GM23338 (cell line): ENCODE results near the gene SDE2. TPM values are rescaled to one million over a fixed set of nuclear protein-coding genes. Genes with fewer than 3 reads are reported as not detected.
A peak's percentile ranks its signal among the peaks of the same experiment; 100 is the strongest.
"Not testable (repeated sequence)": the region's sequence is repeated elsewhere in the genome, so short reads cannot be mapped to it uniquely, and the experiment has no call there.

Experiments
- ATAC-seq: fragments of 200-7000 bp; cut with Tn5 transposase; 3 replicates; pipeline ENCODE4 v1.9.1; 2020
- DNase-seq: peaks from one replicate; pipeline ENCODE4 v3.0.0-alpha.2; 2015; ENCODE audit warnings: low spot score
- H2AFZ ChIP-seq: fragments of 200-600 bp; sonication (generic); 2 replicates; pipeline ENCODE4 v1.8.0; 2016; ENCODE audit warnings: antibody characterized with exemption, mild to moderate bottlenecking, moderate library complexity
- H3F3A ChIP-seq: fragments of 200-600 bp; sonication (generic); replicated peaks from 2 replicates; pipeline ENCODE4 v1.8.0; 2017; ENCODE audit warnings: antibody characterized with exemption, mixed run types, low read depth
- H3K27ac ChIP-seq: fragments of 200-600 bp; sonication (generic); 2 replicates; pipeline ENCODE4 v1.6.1; 2016; ENCODE audit warnings: low read depth
- H3K27me3 ChIP-seq: fragments of 200-600 bp; sonication (generic); 2 replicates; pipeline ENCODE4 v1.8.0; 2016; ENCODE audit warnings: mild to moderate bottlenecking, mixed run types, moderate library complexity; ENCODE audit not compliant: insufficient read depth
- H3K36me3 ChIP-seq: fragments of 200-600 bp; sonication (generic); 2 replicates; pipeline ENCODE4 v1.8.0; 2016; ENCODE audit warnings: mild to moderate bottlenecking; ENCODE audit not compliant: insufficient read depth
- H3K4me1 ChIP-seq: fragments of 200-600 bp; sonication (generic); 2 replicates; pipeline ENCODE4 v1.8.0; 2016; ENCODE audit warnings: mild to moderate bottlenecking, moderate library complexity; ENCODE audit not compliant: insufficient read depth
- H3K4me2 ChIP-seq: fragments of 200-600 bp; sonication (generic); 2 replicates; pipeline ENCODE4 v1.7.1; 2017; ENCODE audit warnings: mixed run types
- H3K4me3 ChIP-seq: fragments of 200-600 bp; sonication (generic); 2 replicates; pipeline ENCODE4 v1.6.1; 2016; ENCODE audit warnings: mixed run types
- H3K79me2 ChIP-seq: fragments of 200-600 bp; sonication (generic); replicated peaks from 2 replicates; pipeline ENCODE4 v1.8.0; 2017; ENCODE audit warnings: mild to moderate bottlenecking; ENCODE audit not compliant: insufficient read depth
- H3K9me2 ChIP-seq: fragments of 200-600 bp; sonication (generic); 2 replicates; pipeline ENCODE4 v1.8.0; 2017; ENCODE audit not compliant: insufficient read depth
- H4K20me1 ChIP-seq: fragments of 200-600 bp; sonication (generic); replicated peaks from 2 replicates; pipeline ENCODE4 v1.8.0; 2017; ENCODE audit warnings: mild to moderate bottlenecking; ENCODE audit not compliant: insufficient read depth
- H3K27ac Mint-ChIP-seq: 2 replicates; pipeline ENCODE4 v1.8.0; 2020; ENCODE audit warnings: inconsistent platforms, mild to moderate bottlenecking, moderate library complexity, mixed read lengths
- H3K27me3 Mint-ChIP-seq: 3 replicates; pipeline ENCODE4 v1.8.0; 2022; ENCODE audit warnings: low read depth, mild to moderate bottlenecking, moderate library complexity, mixed read lengths, inconsistent platforms; ENCODE audit not compliant: insufficient read depth, poor library complexity
- H3K36me3 Mint-ChIP-seq: 3 replicates; pipeline ENCODE4 v1.8.0; 2021; ENCODE audit warnings: low read depth, mild to moderate bottlenecking, inconsistent platforms, moderate library complexity, mixed read lengths
- H3K4me1 Mint-ChIP-seq: 3 replicates; pipeline ENCODE4 v1.8.0; 2020; ENCODE audit warnings: mild to moderate bottlenecking, inconsistent platforms, mixed read lengths
- H3K4me3 Mint-ChIP-seq: 3 replicates; pipeline ENCODE4 v1.8.0; 2021; ENCODE audit warnings: moderate library complexity, mild to moderate bottlenecking, inconsistent platforms, mixed read lengths
- H3K9me3 Mint-ChIP-seq: 3 replicates; pipeline ENCODE4 v1.8.0; 2020; ENCODE audit warnings: moderate library complexity, mild to moderate bottlenecking, inconsistent platforms, mixed read lengths
- EZH2phosphoT487 ChIP-seq: fragments of 200-600 bp; sonication (generic); IDR thresholded peaks from one replicate; pipeline ENCODE4 v1.8.1; 2018; ENCODE audit warnings: antibody characterized with exemption; ENCODE audit not compliant: unreplicated experiment
- NANOG ChIP-seq: IDR thresholded peaks from 2 replicates; pipeline ENCODE4 v1.6.1; 2016; ENCODE audit warnings: antibody characterized with exemption, borderline replicate concordance
- REST ChIP-seq: IDR thresholded peaks from one replicate; pipeline ENCODE4 v1.6.1; 2018; ENCODE audit warnings: antibody characterized with exemption; ENCODE audit not compliant: unreplicated experiment
- ZNF114 ChIP-seq: fragments of 250-450 bp; sonication (Bioruptor Pico); IDR thresholded peaks from 2 replicates; pipeline ENCODE4 v1.5.0; 2020; ENCODE audit warnings: mild to moderate bottlenecking, moderate library complexity
- ZNF462 ChIP-seq: fragments of 250-450 bp; sonication (Bioruptor Pico); IDR thresholded peaks from 2 replicates; pipeline ENCODE4 v1.5.0; 2020; ENCODE audit warnings: mild to moderate bottlenecking, moderate library complexity
- polyA plus RNA-seq: library from polyadenylated mRNA; unstranded; fragments of >200 nt; fragmentation: Nextera tagmentation; extraction: Ambion mirVana; gene quantifications from 2 replicates; pipeline ENCODE4 v1.2.1, GENCODE V29; 2016
- total RNA-seq: library from RNA; depleted of rRNA; stranded (reverse); fragments of >200 nt; shearing (Covaris generic); gene quantifications from 2 replicates; pipeline ENCODE4 v1.2.3, GENCODE V29; 2014

Gene SDE2
- total and polyA plus RNA-seq, 2 experiments from 2014 or later = 10.6 to 26.9 TPM

- no peak for TF ChIP-seq ZNF462 (CRISPR knock-in tag)
Observed at GRCh38 chr1:225941187-225941941, 57.8 kb downstream of the SDE2 start, which contains the start of gene LEFTY2 (continued).

- Histone ChIP-seq H3K9me2 (no peaks in the 10 kb centered on the region), H3K4me2 (peak overlapping the region; percentile 83; the same call in 1 of the 2 replicates), H3K79me2 (peaks cover 8% of the 10 kb centered on the region; the same call in 1 of the 2 replicates), H2AFZ (no peak overlapping the region), H3K36me3 (no peaks in the 10 kb centered on the region), H3K4me1 (peaks cover 39% of the 10 kb centered on the region), H3K4me3 (peak overlapping the region; percentile 59; the same call in 1 of the 2 replicates), H3K27me3 (peaks cover 4% of the 10 kb centered on the region; the same call in 1 of the 2 replicates), H3F3A (peaks cover 28% of the 10 kb centered on the region), H4K20me1 (no peaks in the 10 kb centered on the region), H3K27ac (no peak overlapping the region)
- peaks cover 46% of the 10 kb centered on the region for H3K4me1 Mint-ChIP-seq
- ATAC-seq (no peak), DNase-seq (no peak)
- H3K36me3 Mint-ChIP-seq = no peaks in the 10 kb centered on the region; the same call in 2 of the 3 replicates
- TF ChIP-seq NANOG (no peak), REST (no peak), ZNF114 (CRISPR knock-in tag) (no peak), EZH2phosphoT487 (no peak)
- H3K27me3 Mint-ChIP-seq = peaks cover 24% of the 10 kb centered on the region
- no peaks in the 10 kb centered on the region for H3K9me3 Mint-ChIP-seq
- H3K4me3 Mint-ChIP-seq = peak overlapping the region; percentile 64; the same call in 2 of the 3 replicates
- no peak overlapping the region for H3K27ac Mint-ChIP-seq
Observed at GRCh38 chr1:225940385-225941151, 58.6 kb downstream of the SDE2 start.

GRCh38 chr1:225939939-225940310 lies 59.2 kb downstream of the SDE2 start:
- Histone ChIP-seq H3K4me2 (peak overlapping the region; percentile 83; the same call in 1 of the 2 replicates), H3F3A (peaks cover 24% of the 10 kb centered on the region), H3K4me3 (peak overlapping the region; percentile 59), H3K4me1 (peaks cover 34% of the 10 kb centered on the region)
- not testable (repeated sequence) for H3K27me3 ChIP-seq, ATAC-seq, H4K20me1 ChIP-seq, H3K9me2 ChIP-seq, H3K9me3 Mint-ChIP-seq, H3K36me3 Mint-ChIP-seq, H3K27ac Mint-ChIP-seq, DNase-seq, H3K36me3 ChIP-seq, H2AFZ ChIP-seq, H3K79me2 ChIP-seq, H3K27ac ChIP-seq
- Mint-ChIP-seq H3K4me1 (peaks cover 40% of the 10 kb centered on the region), H3K27me3 (peaks cover 21% of the 10 kb centered on the region), H3K4me3 (peak overlapping the region; percentile 64)
